Activated CD4-positive, alpha-beta T cell treated with anti-CD3 and anti-CD28 coated beads, Interleukin-2, amount 50 U/mL, for 16 hours (primary cell): ENCODE results near the gene MRPS5.
"Not testable (repeated sequence)": the region's sequence is repeated elsewhere in the genome, so short reads cannot be mapped to it uniquely, and the experiment has no call there.

Source experiments
- DNase-seq: peaks from one replicate; pipeline ENCODE4 v3.0.0-alpha.2; 2020

Gene MRPS5

GRCh38 chr2:95043300-95044093 lies 78.1 kb downstream of the MRPS5 start:
- no peak for DNase-seq

- no peak for DNase-seq
Measured at GRCh38 chr2:95042472-95043271, 78.9 kb downstream of the MRPS5 start.

- no peak for DNase-seq
Measured at GRCh38 chr2:95041824-95042442, 79.7 kb downstream of the MRPS5 start.

GRCh38 chr2:95041060-95041823 lies 80.4 kb downstream of the MRPS5 start:
- no peak for DNase-seq

- DNase-seq, result no peak
Measured at GRCh38 chr2:95040426-95040825, 81.2 kb downstream of the MRPS5 start.

- no peak for DNase-seq
Measured at GRCh38 chr2:95039978-95040377, 81.6 kb downstream of the MRPS5 start.

GRCh38 chr2:95039363-95039762 lies 82.2 kb downstream of the MRPS5 start:
- no peak for DNase-seq

GRCh38 chr2:95038635-95039298 lies 82.8 kb downstream of the MRPS5 start:
- no peak for DNase-seq

GRCh38 chr2:95037841-95038585 lies 83.6 kb downstream of the MRPS5 start:
- not testable (repeated sequence) for DNase-seq

- no peak for DNase-seq
Measured at GRCh38 chr2:95037384-95037839, 84.2 kb downstream of the MRPS5 start.

GRCh38 chr2:95036596-95037383 lies 84.8 kb downstream of the MRPS5 start:
- DNase-seq, result no peak
